ENCODE results near the gene UBLCP1. TPM values are rescaled to one million over a fixed set of nuclear protein-coding genes. Genes with fewer than 3 reads are reported as not detected.
A peak's percentile ranks its signal among the peaks of the same experiment; 100 is the strongest.

UBLCP1 gene
- polyA plus RNA-seq, 4 donors, result 47.3 to 51.6 (median 49.7) TPM

- no peak for DNase-seq (ENCODE audit: low read depth in 4 of 4, low spot score in 3 of 4)
These were observed 46.8 kb downstream of the UBLCP1 start for GRCh38 chr5:159309689-159310433.

- DNase-seq (ENCODE audit: low read depth in 4 of 4, low spot score in 3 of 4), result no peak
These were observed 47.4 kb downstream of the UBLCP1 start for GRCh38 chr5:159310511-159310910.

GRCh38 chr5:159311063-159311462 is 48.0 kb downstream of the UBLCP1 start:
- no peak for DNase-seq (ENCODE audit: low read depth in 4 of 4, low spot score in 3 of 4)

GRCh38 chr5:159313197-159313596 is 50.1 kb downstream of the UBLCP1 start:
- DNase-seq (ENCODE audit: low read depth in 4 of 4, low spot score in 3 of 4), result no peak

- DNase-seq (ENCODE audit: low read depth in 4 of 4, low spot score in 3 of 4), result peak in 1 of 4 donors; percentile 34
These were observed 53.7 kb downstream of the UBLCP1 start for GRCh38 chr5:159316519-159317383.

- no peak for DNase-seq (ENCODE audit: low read depth in 4 of 4, low spot score in 3 of 4)
These were observed 54.8 kb downstream of the UBLCP1 start for GRCh38 chr5:159317849-159318248.

GRCh38 chr5:159318448-159318847 is 55.4 kb downstream of the UBLCP1 start:
- no peak for DNase-seq (ENCODE audit: low read depth in 4 of 4, low spot score in 3 of 4)

GRCh38 chr5:159319363-159319762 is 56.3 kb downstream of the UBLCP1 start:
- DNase-seq (ENCODE audit: low read depth in 4 of 4, low spot score in 3 of 4), result no peak

GRCh38 chr5:159319832-159320231 is 56.7 kb downstream of the UBLCP1 start:
- no peak for DNase-seq (ENCODE audit: low read depth in 4 of 4, low spot score in 3 of 4)

GRCh38 chr5:159322180-159322579 is 59.1 kb downstream of the UBLCP1 start:
- DNase-seq (ENCODE audit: low read depth in 4 of 4, low spot score in 3 of 4), result no peak

GRCh38 chr5:159324102-159324755 is 61.1 kb downstream of the UBLCP1 start:
- DNase-seq (ENCODE audit: low read depth in 4 of 4, low spot score in 3 of 4), result no peak

- no peak for DNase-seq (ENCODE audit: low read depth in 4 of 4, low spot score in 3 of 4)
These were observed 61.9 kb downstream of the UBLCP1 start for GRCh38 chr5:159324986-159325385.

- no peak for DNase-seq (ENCODE audit: low read depth in 4 of 4, low spot score in 3 of 4)
These were observed 67.2 kb downstream of the UBLCP1 start, which contains the start of gene IL12B for GRCh38 chr5:159330131-159330800. IL12B (minus strand) TSS chr5:159330487; CDS start chr5:159326782, 3,705 bp downstream.

GRCh38 chr5:159331093-159331973 is 68.2 kb downstream of the UBLCP1 start:
- DNase-seq (ENCODE audit: low read depth in 4 of 4, low spot score in 3 of 4), result no peak

- DNase-seq (ENCODE audit: low read depth in 4 of 4, low spot score in 3 of 4), result no peak
These were observed 69.9 kb downstream of the UBLCP1 start for GRCh38 chr5:159332800-159333544.

GRCh38 chr5:159333545-159333925 is 70.4 kb downstream of the UBLCP1 start:
- DNase-seq (ENCODE audit: low read depth in 4 of 4, low spot score in 3 of 4), result no peak
